ENCODE measurements around the gene TNP2.
"Not testable (repeated sequence)": the region's sequence is repeated elsewhere in the genome, so short reads cannot be mapped to it uniquely, and the experiment has no call there.

The TNP2 gene

GRCh38 chr16:11300560-11300892, 31.4 kb upstream of the TNP2 start:
- DNase-seq (ENCODE audit: low read depth, low spot score) = no peak

- DNase-seq (ENCODE audit: low read depth, low spot score) = no peak
These were observed 30.9 kb upstream of the TNP2 start for GRCh38 chr16:11299865-11300559.

- DNase-seq (ENCODE audit: low read depth, low spot score) = not testable (repeated sequence)
These were observed 29.9 kb upstream of the TNP2 start for GRCh38 chr16:11298950-11299547.

GRCh38 chr16:11298143-11298900, 29.2 kb upstream of the TNP2 start:
- no peak for DNase-seq (ENCODE audit: low read depth, low spot score)

GRCh38 chr16:11297492-11298142, 28.5 kb upstream of the TNP2 start:
- peak; percentile 54 for DNase-seq (ENCODE audit: low read depth, low spot score)

GRCh38 chr16:11296706-11297491, 27.8 kb upstream of the TNP2 start:
- no peak for DNase-seq (ENCODE audit: low read depth, low spot score)

GRCh38 chr16:11296351-11296705, 27.2 kb upstream of the TNP2 start:
- no peak for DNase-seq (ENCODE audit: low read depth, low spot score)

GRCh38 chr16:11295672-11296071, 26.5 kb upstream of the TNP2 start:
- no peak for DNase-seq (ENCODE audit: low read depth, low spot score)

GRCh38 chr16:11292076-11292748, 23.1 kb upstream of the TNP2 start:
- DNase-seq (ENCODE audit: low read depth, low spot score) = no peak

- peak; percentile 92 for DNase-seq (ENCODE audit: low read depth, low spot score)
These were observed 22.1 kb upstream of the TNP2 start for GRCh38 chr16:11291091-11291703.

GRCh38 chr16:11290102-11290893, 21.2 kb upstream of the TNP2 start:
- no peak for DNase-seq (ENCODE audit: low read depth, low spot score)

- not testable (repeated sequence) for DNase-seq (ENCODE audit: low read depth, low spot score)
These were observed 20.6 kb upstream of the TNP2 start for GRCh38 chr16:11289696-11290095.

- no peak for DNase-seq (ENCODE audit: low read depth, low spot score)
These were observed 20.1 kb upstream of the TNP2 start for GRCh38 chr16:11289202-11289601.

- no peak for DNase-seq (ENCODE audit: low read depth, low spot score)
These were observed 16.7 kb upstream of the TNP2 start for GRCh38 chr16:11285842-11286241.

GRCh38 chr16:11283820-11284248, 14.7 kb upstream of the TNP2 start:
- DNase-seq (ENCODE audit: low read depth, low spot score) = peak; percentile 51

- DNase-seq (ENCODE audit: low read depth, low spot score) = no peak
These were observed 11.7 kb upstream of the TNP2 start, which contains the start of gene PRM1 for GRCh38 chr16:11280616-11281522. Gene PRM1 (minus strand): TSS chr16:11281330. CDS start chr16:11281238, 92 bp downstream.

GRCh38 chr16:11278681-11279628, 9.8 kb upstream of the TNP2 start:
- no peak for DNase-seq (ENCODE audit: low read depth, low spot score)
